HG03439 (cell line): ENCODE results near the gene VPS52.

Source experiments
- ATAC-seq: cut with Tn5 transposase; IDR thresholded peaks from one replicate; pipeline ENCODE4 v1.9.1; 2021; ENCODE audit warnings: mild to moderate bottlenecking, moderate library complexity; ENCODE audit not compliant: unreplicated experiment

Gene VPS52, protein sequence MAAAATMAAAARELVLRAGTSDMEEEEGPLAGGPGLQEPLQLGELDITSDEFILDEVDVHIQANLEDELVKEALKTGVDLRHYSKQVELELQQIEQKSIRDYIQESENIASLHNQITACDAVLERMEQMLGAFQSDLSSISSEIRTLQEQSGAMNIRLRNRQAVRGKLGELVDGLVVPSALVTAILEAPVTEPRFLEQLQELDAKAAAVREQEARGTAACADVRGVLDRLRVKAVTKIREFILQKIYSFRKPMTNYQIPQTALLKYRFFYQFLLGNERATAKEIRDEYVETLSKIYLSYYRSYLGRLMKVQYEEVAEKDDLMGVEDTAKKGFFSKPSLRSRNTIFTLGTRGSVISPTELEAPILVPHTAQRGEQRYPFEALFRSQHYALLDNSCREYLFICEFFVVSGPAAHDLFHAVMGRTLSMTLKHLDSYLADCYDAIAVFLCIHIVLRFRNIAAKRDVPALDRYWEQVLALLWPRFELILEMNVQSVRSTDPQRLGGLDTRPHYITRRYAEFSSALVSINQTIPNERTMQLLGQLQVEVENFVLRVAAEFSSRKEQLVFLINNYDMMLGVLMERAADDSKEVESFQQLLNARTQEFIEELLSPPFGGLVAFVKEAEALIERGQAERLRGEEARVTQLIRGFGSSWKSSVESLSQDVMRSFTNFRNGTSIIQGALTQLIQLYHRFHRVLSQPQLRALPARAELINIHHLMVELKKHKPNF

GRCh38 chr6:33271468-33272274 lies at the start of gene VPS52, which contains the start of gene RPS18:
Gene VPS52 (minus strand): TSS chr6:33271876. CDS start chr6:33271675, 201 bp downstream.
Gene RPS18 (plus strand): TSS chr6:33272075. CDS start chr6:33272120, 45 bp downstream.
- ATAC-seq, result peak; percentile 83

DNA sequence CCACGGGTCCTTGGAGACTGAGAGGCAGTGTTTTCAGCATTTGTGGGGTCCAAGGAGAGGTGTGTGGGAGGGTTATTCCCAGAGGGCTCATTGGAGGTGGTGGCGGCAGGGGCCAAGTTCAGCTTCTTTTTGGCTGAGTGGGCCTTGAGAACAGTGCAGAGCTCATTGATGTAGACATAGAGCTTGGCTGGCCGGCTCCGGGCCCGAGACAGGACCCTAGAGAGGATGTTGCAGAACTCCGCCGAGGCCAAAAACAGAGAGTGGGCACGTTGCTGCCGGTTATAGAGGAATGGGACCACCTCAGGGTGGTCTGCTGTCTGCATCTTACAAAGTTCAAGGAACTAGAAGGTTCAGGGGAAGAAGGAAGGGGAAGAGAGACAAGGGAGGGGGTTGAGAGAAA lies 49.6 kb upstream of the VPS52 start:
- ATAC-seq, result no peak

DNA sequence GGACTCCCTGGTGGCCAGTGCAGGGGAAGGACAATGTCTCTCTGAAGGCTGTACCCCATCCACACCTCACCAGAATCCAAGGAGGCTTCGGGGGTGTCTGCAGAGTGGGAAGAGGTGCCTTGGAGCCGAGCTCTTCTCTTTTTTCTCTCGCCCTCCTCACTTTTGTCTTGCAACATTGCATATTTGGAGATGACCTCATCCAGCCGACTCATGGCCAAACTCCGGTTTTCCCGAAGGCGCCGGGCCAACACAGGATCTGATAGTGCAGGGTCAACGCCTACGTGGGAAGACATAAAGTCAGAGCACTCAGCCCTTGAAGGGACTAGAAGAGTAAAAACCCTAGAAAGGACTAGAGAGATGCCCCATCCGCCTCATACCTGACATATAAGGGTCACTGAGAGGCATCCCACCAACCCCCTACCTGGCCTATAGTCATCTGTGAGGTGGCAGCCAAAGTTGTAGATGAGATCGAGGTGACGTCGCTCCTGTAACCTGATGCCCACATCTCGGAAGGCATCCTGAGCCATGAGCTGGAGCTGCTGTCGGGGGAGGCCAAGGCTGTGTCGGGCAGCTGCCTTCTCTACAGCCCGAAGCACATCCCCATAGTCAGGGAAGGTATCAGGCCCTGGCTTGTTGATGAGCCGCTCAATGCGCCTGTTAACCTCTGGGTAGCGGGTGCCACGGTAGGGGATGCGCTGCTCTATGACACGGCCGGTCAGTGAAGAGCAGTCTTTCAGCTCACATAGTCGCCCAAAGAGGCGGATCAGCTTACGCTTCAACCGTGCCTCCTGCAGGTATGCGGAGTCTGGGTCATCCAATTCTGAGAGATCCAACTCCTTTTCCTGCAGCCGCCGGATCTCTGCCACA lies 48.9 kb upstream of the VPS52 start:
- ATAC-seq, result no peak

GRCh38 chr6:33319939-33320314 lies 48.3 kb upstream of the VPS52 start:
- ATAC-seq, result no peak

DNA sequence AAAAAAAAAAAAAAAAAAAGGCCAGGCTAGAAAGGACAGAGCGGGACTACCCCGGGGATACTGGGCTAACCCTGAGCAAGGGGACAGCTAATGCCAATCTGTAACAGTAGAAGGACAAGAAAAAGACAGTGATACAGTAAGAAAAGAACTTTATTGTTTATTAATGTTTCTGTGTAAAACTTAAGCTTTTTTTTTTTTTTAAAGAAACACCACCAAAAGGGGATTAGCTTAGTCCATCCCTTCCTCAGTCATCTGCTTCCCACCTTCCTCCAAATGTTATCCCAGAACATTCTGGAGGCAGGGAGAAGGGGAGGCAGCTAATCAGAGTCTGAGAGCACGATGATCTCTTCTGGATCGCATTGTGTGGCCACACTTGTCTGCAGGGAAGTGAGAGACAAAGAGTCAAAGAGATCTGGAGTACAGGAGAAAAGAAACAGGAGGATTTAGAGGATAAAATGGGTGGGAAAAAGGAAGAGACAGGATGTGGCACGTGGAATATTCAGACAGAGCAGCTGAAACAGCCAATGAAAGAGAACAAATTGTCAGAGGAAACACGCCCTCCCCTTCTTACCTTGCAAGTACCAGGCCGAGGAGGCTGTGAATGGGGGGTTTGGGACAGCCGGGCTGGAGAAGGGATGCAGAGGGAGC lies 46.9 kb upstream of the VPS52 start:
- ATAC-seq, result no peak

DNA sequence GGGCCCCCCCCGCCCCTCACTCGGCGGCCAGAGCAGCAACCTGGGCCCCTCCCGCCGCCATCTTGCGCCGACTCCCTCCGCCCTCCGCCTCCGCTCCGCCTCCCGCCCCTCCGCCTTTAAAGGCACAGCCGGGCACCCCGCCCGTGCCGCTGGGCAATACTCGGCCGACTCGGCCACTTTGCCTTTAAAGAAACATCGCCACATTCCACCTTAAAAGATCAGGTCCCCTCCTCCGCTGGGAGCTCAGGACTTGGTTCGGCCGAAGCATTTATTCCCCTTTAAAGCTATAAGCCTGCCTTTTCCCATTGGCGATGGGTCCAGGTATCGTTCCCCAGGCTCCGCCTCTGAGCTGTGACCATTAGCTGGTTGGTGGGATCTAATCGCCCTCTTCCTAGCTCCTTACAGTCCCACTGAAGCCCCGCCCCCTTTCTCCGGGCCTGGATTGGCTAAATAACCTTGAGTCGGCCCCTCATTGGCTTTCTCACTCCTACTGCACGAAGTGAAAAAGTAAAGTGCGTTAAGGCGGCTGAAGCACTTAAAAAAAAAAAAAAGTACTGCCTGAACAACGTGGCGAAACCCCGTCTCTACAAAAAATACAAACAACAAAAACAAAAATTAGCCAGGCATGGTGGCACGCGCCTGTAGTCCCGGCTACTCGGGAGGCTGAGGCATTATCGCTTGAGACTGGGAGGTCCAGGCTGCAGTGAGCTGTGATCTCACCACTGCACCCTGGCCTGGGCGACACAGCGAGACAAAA lies 46.2 kb upstream of the VPS52 start, which contains the start of gene ZBTB22:
Gene ZBTB22, minus strand, starts transcription at position 76 of the 757 bp plus-strand sequence. CDS start 828 bp downstream, outside the sequence.
- ATAC-seq, result peak; percentile 43

DNA sequence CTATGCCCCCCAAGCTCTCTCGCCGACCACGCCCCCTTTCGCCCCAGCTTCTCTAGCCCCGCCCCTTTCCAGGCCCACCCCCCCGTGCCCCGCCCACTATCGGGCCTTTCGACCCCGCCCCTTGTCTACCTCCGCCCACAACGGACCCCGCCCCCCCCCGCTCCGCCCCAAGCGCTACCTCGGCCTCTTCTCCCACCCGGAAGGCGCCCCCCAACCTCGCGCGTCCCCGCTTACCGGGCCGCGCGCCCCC lies 45.7 kb upstream of the VPS52 start:
- no peak for ATAC-seq

DNA sequence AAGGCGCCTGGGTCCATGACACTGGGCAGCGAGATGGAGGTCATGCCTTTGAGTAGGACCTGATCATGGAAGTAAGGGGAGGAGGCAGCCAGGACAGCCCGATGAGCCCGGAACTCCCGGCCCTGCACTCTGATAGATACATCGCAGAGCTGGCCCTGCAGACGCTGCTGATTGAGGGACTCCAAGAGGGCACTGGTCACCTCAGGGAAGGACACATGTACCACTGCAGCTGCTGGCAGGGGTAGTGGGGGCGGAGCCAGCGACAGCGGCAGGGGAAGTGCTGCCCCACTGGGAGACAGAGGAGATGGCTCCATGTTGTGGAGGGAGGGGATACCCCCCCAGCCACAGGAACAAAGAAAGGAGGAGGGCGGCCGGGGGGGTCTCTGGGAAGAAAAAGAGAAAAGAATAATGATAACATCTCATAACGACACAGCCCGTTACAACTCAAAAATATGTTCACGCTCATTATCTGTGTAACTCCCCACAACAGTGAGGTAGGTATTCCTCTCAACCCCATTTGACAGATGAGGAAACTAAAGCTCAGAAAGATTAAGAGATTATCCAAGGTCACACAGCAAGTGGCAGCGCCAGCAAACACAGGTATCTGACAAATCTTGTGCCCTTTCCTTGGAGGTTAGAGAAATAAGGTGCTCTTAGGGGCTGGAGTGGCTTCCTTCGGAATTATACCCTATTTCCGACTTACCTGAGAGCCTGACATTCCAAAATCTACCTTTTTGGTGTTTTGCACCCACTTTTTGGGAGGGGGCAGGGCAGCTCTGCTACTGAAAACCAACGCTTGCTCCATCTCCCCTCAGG lies 45.1 kb upstream of the VPS52 start:
- no peak for ATAC-seq

DNA sequence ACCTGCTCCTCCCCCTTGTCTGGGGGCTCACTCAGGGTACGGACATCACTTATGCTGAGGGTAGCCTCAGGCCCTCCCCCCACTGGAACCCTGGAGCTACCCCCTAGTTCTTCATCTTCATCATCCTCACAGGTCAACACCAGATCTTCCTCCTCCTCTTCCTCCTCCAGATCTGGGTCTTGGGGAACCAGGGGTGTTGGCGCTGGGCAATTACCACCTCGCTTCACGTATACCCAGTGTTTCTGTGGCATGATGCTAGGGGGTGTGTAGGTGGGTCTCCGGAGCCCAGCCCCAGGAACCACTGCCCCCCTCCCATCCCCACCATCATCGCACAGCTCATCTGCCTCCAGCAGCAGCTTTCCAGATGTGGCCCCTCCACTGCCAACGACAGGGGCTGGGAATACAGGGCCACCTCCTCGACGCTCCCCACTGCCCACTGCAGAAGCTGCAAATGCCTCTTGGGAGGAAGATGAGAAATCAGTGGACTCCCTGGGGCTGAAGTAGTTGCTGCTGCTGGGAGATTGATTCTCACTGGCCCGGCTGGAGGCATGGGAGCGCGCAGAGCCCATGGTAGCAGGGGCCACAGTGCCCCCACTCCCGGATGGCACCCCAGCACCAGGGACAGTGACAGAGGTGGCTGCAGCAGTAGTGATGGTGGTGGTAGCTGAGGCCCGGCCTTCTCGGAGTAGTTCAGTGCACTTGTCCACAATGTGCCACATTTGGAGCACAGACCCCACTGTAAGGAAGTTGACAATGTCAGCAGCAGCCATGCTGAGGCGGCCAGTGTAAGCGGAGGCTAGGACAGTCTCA lies 44.3 kb upstream of the VPS52 start:
- ATAC-seq, result no peak

DNA sequence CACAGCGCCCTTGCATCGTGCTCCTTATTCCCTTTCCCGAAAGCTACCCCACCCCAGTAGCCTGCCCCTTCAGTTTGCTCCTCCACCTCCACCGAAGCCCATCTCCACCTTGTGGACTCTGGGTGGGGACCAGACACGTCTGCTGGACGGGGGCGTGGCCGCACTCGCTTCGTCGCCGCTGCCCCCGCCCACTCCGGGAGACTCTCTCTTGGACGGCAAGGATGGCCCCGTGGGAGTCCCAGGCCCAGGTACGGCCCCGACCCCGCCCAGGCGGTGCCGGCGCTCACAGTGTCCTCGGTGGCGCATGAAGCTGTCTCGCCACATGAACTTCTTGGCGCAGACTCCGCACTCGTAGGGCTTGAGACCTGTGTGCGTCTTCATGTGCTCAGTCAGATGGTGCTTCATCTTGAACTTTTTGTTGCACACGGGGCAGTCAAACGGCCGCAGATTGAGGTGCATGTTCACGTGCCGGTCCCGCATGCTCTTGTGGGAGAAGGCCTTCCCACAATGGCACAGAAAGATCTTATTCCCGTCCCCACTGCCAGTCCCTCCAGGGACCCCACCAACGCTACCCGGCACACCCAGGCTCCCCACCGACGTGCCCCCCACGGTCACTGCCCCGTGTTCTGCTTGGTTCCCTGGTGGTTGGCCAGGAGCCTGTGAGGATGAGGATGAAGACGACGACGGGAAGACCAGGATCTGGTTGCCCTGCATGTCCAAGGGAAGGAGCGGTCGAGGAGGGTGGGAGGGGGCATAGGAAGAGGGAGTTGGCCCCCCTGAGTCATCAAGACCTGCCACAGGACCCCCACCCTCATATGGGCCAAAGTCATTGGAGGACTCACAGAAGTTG lies 43.5 kb upstream of the VPS52 start:
- no peak for ATAC-seq

GRCh38 chr6:33314515-33314942 lies 42.9 kb upstream of the VPS52 start:
- ATAC-seq, result no peak

GRCh38 chr6:33313709-33314514 lies 42.2 kb upstream of the VPS52 start, which contains the start of gene TAPBP:
Gene TAPBP (minus strand): TSS chr6:33314078. CDS start chr6:33314041, 37 bp downstream.
- ATAC-seq, result peak; percentile 36

DNA sequence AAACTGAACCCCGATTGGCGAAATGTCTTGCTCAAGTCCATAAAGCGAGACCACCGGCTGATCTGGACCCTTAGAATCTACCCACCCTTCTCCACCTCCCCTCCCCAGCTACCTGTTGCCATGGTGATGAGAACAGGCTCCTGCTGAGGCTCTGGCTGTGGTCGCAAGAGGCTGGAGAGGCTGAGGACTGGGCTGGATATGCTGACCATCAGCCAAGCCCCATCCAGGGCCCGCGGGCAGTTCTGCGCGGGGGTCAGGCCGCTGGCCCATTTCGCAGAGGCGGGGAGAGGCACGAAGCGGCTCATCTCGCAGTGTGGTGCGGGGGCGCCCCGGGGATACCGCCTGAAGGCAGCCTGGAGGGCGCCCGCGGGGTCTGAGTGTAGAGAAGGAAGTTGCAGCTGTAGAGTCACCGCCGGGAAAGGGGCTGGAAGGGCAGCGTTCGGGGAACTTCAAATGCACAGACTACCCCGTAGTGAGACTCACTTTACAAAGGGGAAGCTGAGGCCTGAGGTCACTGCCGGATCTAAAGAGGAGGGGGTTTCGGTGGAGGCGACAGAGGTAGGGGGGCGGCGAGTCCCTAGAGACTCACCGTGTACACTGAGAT lies 41.5 kb upstream of the VPS52 start:
- ATAC-seq, result peak; percentile 3

DNA sequence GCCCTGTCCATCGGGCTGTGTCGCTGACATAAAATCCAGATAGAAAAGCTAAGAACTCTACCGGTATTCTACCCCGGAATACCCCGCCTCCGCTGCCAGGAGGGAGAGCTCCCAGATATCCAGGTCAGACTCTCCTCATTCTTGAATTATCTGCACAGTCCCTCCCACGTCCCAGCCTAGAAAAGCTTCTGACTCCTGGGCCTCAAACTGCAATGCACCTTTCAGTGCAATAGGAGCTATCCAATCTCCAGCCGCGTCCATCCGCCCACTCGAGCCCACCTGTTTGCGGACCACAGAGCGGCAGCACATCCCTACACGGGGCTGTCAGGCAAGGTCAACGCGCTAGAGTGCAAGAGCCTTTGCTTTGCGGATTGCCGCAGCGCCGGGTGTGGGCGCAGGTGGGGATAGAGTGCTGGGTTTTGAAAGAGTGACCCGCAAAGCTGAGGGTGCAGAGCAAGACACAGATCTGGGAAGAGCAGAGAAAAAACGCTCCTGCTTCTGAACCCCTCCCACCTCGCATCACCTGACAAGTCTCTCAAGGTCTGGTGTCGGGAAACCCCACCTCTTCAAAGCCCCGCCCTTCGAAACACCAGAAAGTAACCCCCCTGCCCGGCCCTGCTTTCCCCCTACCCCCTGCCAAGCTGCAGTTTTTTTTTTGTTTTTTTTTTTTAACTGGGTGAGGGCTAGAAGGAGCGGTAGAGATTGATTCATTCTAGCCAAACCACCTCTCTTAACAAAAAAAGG lies 40.9 kb upstream of the VPS52 start:
- no peak for ATAC-seq

- no peak for ATAC-seq
Observed at GRCh38 chr6:33306356-33306755, 34.7 kb upstream of the VPS52 start.
